Adipose tissue (tissue), 3 donors: Measurements from ENCODE around the gene HNRNPH2. TPM values are rescaled to one million over a fixed set of nuclear protein-coding genes. Genes with fewer than 3 reads are reported as not detected.

Experiments used
- H3K27ac ChIP-seq: one replicate; pipeline ENCODE4 v1.5.1; 2013; ENCODE audit warnings: low read depth, low read length
- WGBS, 3 donors: extraction: QIAGEN DNeasy Blood & Tissue Kit; methylation state at CpG; one replicate each; pipeline ENCODE4 v1.1.7; 2013; 5-methylcytosine and 5-hydroxymethylcytosine counted together
- polyA plus RNA-seq, 3 donors: library from polyadenylated mRNA; stranded (reverse); fragments of 200-250 nt; gene quantifications; one replicate each; pipeline ENCODE4 v1.2.3, GENCODE V29; 2013
- donor health status: healthy with polysubstance abuse.
- donor health status: Bipolar disorder and iron deficiency.
- donor health status: healthy.

Gene HNRNPH2
- 10 to 100 TPM; 27.1 to 60.3 (median 56.6) TPM for polyA plus RNA-seq

DNA sequence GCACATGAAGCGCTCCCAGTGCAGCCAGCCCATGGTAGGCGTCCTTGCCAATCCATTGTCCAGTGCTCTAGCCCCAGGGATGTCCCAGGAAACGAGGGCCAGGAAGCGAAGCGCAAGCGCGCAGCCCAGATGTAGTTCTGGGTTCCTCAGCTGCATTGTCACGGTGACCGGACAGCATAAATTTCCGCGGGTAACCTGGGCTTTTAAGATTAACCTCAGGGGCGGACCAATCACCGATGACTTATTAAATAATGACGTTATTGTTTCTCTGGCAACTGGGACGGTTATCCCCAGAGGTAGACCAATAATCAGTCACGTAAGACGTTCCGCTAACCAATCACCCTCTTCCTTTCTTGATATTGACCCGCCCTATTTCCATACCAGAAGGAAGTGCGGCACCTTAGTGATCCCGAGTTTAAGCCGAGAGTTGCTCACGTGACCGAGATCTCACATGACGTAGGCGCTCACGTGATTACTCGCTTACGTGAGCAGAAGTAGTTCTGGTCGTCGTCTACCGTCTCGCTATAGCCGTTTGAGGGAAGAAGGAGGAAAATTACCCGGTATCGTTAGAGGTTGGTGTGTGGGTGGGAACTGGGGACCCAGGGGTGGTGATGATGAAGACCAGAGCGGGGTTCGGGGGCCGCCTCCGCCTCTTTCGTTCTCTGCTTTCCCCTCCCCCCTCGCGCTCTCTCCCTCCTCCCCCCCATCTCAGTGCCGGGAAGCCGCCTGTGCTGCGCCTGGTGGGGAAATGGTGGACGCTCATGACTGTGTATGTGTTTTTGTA is at the start of gene HNRNPH2, which contains the start of gene GLA:
TSS of gene HNRNPH2 (plus strand) at position 475 of the 784 bp plus-strand sequence. CDS start 3,767 bp downstream, outside the sequence.
TSS of gene GLA (minus strand) at position 178 of the 784 bp plus-strand sequence. CDS start at position 156, 22 bp downstream.
- 0 to 25% (median 1%) methylated on average over 40 to 46 of the region's 47 CpGs for WGBS, 3 donors
- H3K27ac ChIP-seq, result peak within 1 kb of the TSS; percentile 90

GRCh38 chrX:101359966-101360365 is 48.1 kb upstream of the HNRNPH2 start:
- whole genome bisulfite sequencing, 3 donors, result 54 to 66% (median 54%) methylated on average over 1 of the region's 1 CpG
- no peak overlapping the region for H3K27ac ChIP-seq

DNA sequence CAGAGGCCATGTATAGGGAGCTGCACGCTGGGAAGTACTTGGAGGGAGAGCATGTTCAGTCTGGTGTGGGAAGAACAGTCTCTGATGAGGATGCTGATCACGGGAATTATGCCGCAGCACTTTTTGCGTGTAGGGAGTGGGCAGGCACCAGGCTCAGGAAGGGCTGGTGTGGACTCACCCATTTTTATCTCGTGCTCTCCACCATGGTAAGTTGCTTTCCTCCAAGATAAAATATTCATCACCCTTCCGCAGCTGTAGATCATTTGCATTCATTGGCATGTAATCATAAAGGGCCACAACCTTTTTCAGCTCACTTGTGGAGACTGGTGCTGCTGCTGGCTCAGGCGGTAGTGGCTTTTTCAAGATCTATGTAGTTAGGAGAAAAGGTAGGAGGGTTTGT is 47.6 kb upstream of the HNRNPH2 start:
- 69 to 75% (median 70%) methylated on average over 7 of the region's 7 CpGs for WGBS, 3 donors
- H3K27ac ChIP-seq, result no peak overlapping the region

GRCh38 chrX:101362116-101362515 is 45.9 kb upstream of the HNRNPH2 start:
- WGBS, 3 donors, result 67 to 85% (median 76%) methylated on average over 3 of the region's 3 CpGs
- H3K27ac ChIP-seq, result no peak overlapping the region

- no peak overlapping the region for H3K27ac ChIP-seq
Measured at GRCh38 chrX:101362757-101363156, 45.3 kb upstream of the HNRNPH2 start.

- WGBS, 3 donors, result 85 to 100% (median 93%) methylated on average over 1 of the region's 1 CpG
- no peak overlapping the region for H3K27ac ChIP-seq
Measured at GRCh38 chrX:101365301-101365795, 42.7 kb upstream of the HNRNPH2 start.

- H3K27ac ChIP-seq, result no peak overlapping the region
Measured at GRCh38 chrX:101368800-101369199, 39.2 kb upstream of the HNRNPH2 start.

GRCh38 chrX:101369687-101370086 is 38.3 kb upstream of the HNRNPH2 start:
- 57 to 75% (median 65%) methylated on average over 6 of the region's 6 CpGs for WGBS, 3 donors
- H3K27ac ChIP-seq, result no peak overlapping the region

DNA sequence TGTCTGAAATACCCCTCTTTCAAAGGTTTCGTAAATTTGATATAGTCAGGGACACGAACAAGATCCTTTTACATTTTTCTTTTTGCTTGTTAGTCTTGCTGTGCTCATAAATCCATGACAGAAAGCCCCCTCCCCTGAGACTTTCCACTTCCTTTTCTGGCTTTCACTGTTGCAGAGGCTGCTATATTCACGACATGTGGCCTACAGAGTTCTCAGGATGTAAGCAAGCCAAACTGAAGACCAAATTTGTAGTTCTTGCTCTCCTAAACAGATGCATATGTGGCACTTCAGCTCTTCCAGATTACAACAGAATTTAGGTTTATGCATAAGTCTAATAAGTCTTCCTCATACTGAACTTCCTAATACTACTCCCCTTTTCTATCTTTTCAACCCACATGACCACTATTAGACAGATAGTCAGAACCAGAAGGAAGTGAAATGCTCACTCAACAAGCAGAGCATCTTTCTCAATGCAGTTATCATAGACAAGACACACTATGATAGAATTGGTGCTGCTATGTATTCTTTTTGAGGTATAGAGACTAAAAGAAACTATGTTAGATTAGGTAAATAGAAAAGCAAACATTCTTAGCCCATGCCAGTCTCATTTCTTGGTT is 37.0 kb upstream of the HNRNPH2 start:
- no peak overlapping the region for H3K27ac ChIP-seq
- WGBS, 3 donors, result 40 to 63% (median 45%) methylated on average over 3 of the region's 3 CpGs

GRCh38 chrX:101377547-101377946 is 30.5 kb upstream of the HNRNPH2 start:
- 38 to 67% (median 52%) methylated on average over 1 of the region's 1 CpG for WGBS, 3 donors
- no peak overlapping the region for H3K27ac ChIP-seq

DNA sequence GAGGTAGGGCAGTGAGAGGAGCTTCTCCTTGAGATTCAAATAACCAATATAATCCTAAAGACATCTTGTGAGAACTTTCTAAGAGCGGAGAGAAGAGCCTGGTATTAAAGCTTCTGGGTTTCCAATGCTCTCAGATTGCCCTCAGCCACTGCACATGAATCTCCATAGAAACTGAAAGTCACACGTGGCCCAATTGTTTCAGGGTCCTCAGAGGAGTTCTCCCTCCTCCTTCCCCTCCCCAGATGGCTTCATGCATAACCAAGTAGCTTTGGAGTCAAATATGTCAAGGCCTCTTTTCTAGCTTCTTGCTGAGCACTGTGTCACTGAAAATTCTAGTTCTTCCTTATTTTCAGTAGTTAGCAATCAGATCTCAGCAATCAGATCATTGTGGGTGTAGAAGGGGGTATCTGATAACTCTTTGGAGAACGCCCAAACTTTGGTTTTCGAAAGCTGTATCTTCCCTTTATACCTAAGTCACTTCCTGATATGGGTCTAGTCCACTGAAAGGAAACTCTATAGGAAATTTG is 24.3 kb upstream of the HNRNPH2 start:
- no peak overlapping the region for H3K27ac ChIP-seq
- 55 to 57% (median 56%) methylated on average over 4 of the region's 4 CpGs for WGBS, 3 donors

DNA sequence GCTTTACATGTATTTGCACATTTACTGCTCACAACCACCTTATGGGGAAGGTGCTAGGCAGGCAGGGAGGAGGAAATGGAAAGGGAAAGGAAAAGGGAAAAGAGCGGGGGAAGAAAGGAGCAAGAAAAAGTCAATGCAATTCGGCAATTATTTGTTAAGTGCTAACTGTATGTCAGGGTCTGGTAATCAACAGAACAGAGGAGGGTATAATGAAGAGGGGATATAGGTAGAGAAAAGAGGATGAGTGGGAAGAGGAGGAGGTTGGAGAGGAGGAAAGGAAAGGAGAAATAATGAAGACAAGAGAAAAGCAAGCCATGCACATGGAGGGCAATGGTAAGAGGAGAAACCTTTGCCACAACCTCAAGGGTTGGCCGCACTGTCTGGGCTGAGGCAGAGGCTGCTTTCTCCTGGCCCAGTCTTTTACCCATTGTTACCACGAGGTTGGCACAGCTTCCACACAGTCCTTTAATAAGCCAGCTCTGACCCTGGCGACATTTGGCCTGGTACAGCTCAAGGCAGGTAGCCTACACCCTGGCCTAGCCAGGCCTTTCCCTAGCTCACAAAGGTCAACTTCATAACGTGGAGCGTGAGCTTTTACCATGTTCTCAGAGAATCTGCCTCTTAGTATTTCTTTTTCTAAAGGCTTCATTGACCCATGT is 22.9 kb upstream of the HNRNPH2 start:
- 69 to 86% (median 70%) methylated on average over 7 of the region's 7 CpGs for WGBS, 3 donors
- no peak overlapping the region for H3K27ac ChIP-seq

DNA sequence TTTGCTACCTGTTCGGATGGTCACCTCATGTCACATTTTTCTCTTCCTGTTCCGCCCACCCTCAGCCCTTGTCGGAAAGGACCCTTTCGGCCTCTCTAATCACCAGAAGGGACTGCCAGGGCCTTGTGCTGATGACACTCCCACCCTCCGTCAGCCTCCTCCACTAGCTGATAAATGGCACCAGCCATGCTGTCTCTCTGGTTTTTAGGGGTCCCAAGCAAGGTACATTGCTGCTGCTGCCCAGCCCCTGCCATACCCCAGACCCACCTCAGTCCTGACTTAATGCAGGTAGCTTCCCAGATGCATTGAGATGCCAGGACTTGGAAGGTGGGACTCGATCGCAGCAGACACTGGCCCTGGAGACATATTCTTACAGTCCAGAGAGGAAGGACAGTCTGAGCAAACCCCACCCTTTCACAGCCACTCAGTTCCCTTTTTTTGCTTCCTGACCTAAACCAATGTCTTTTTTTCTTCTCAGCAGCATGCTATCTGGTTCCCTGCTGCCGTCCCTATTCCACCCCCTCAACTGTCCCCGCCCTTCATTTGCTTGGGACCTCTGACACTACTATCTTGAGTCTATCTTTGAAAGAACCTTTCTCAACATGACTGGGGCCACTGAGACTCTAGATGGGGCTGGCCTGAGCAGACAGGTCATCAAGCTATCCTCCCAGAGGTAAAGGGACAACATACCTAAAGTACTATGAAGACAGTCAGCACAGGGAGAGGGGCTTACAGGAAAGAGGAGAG is 22.1 kb upstream of the HNRNPH2 start, which contains the start of gene BTK:
TSS of gene BTK (minus strand) at position 397 of the 747 bp plus-strand sequence. CDS start 10,907 bp downstream, outside the sequence.
- WGBS, 3 donors, result 51 to 74% (median 67%) methylated on average over 9 of the region's 9 CpGs
- no peak within 1 kb of the TSS for H3K27ac ChIP-seq

DNA sequence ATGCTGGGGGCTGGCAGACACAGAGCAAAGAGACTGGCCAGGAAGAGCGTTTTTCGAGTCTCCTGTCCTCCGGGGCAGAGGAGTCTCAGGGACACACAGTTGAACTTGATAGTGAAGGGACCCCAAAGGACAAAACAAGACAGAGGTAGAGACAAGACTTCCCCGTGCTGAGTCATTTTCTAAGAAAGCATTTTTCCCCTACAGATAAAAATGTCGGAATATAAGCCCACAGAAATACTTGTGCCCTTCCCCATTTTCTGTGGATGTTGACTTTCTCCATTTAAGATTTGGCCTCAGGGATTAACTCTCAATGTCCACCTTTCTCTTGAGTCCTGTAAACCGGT is 21.5 kb upstream of the HNRNPH2 start:
- no peak overlapping the region for H3K27ac ChIP-seq
- WGBS, 3 donors, result 61 to 81% (median 65%) methylated on average over 6 of the region's 6 CpGs

DNA sequence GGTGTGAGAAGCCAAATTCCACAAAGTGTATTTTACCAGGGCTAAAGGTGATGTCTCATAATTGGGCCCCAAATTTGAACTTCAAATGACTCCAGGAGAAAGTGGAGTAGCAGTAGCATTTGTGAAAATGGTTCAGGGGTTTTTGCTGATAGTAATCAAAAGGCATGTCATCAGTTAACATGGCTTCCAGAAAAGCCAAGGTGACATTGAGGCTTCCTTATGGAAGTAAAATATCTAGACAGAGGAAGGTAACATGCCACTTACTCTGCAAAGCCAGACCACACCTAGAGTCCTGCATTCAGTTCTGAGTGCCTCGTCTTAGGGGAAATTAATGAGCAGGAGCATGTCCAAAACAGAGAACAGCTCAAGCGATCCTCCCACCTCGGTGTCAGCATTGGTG is 19.4 kb upstream of the HNRNPH2 start:
- H3K27ac ChIP-seq, result no peak overlapping the region
- 82 to 90% (median 85%) methylated on average over 3 of the region's 3 CpGs for WGBS, 3 donors

GRCh38 chrX:101390664-101391525 is 17.1 kb upstream of the HNRNPH2 start, which contains the start of gene RPL36A:
Gene RPL36A (plus strand): TSS chrX:101391011. CDS start chrX:101391044, 33 bp downstream.
- H3K27ac ChIP-seq, result no peak within 1 kb of the TSS
- WGBS, 3 donors, result 0 to 33% (median 1%) methylated on average over 43 to 47 of the region's 47 CpGs

DNA sequence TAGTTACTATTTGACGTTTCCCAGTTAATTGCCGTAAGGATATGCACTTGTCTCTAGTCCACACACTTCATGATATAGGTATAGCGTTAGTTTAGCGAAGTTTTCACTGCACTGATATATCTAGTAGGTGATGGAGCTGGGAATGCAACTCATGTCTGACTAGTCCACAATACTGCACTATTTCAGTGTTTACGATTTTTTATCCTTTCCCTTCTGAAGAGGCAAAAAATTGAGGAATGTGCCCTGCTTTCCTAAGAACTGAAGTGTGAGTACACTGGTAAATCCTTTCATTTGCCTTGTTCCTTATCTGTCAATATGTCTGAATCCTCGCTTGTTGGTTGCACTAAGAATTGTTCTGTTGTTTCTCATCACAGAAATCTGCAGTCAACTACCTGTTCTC is 16.2 kb upstream of the HNRNPH2 start:
- H3K27ac ChIP-seq, result no peak overlapping the region
- WGBS, 3 donors, result 24 to 60% (median 42%) methylated on average over 6 of the region's 6 CpGs
